H1 (cell line): ENCODE measurements around the gene CYP2W1. TPM values are rescaled to one million over a fixed set of nuclear protein-coding genes. Genes with fewer than 3 reads are reported as not detected.

ENCODE experiments used
- CEBPB ChIP-seq: IDR thresholded peaks from 2 replicates; pipeline ENCODE4 v1.6.1; 2012; ENCODE audit warnings: low read depth, low read length
- CTCF ChIP-seq, 3 experiments: IDR thresholded peaks; 1 replicate in 2 of 3; 2 replicates in 1 of 3; pipeline versions ENCODE4 v1.5.1 to v1.6.1; 2011; ENCODE audit warnings: low read length in 3 of 3, mild to moderate bottlenecking in 3 of 3, inconsistent platforms in 2 of 3, low read depth in 1 of 3, moderate library complexity in 1 of 3; ENCODE audit not compliant: insufficient read depth in 1 of 3; ENCODE audit errors: control extremely low read depth in 1 of 3
- FOSL1 ChIP-seq: IDR thresholded peaks from 2 replicates; pipeline ENCODE4 v1.6.1; 2011; ENCODE audit warnings: mild to moderate bottlenecking, low read depth, low read length, moderate library complexity; ENCODE audit not compliant: insufficient read depth
- polyA plus RNA-seq, 7 experiments: library from polyadenylated mRNA; depleted of rRNA in 3 of 7; stranded (reverse) in 5 of 7; unstranded in 2 of 7; fragments of >200 nt in 5 of 7; fragments of 200-250 nt in 2 of 7; gene quantifications; 1 replicate in 5 of 7; 2 replicates in 1 of 7; 4 replicates in 1 of 7; pipeline versions ENCODE4 v1.2.1 to v1.2.3, GENCODE V29; 2011 to 2013; ENCODE audit warnings: missing spikeins in 2 of 7, mixed read lengths in 2 of 7
- total RNA-seq: library from RNA; stranded (reverse); fragmentation: NEBNext Ultra II Directional; extraction: Animal tissue kit (Norgen Biotek cat#: 25700); gene quantifications from 2 replicates; pipeline ENCODE4 v1.2.1, GENCODE V29; 2021

CYP2W1 gene
- total and polyA plus RNA-seq, 2 of the 8 experiments (the other 6 are each of a cell fraction or from before 2014, with no cell fraction given), result not detected

GRCh38 chr7:1007901-1008300 is 24.9 kb downstream of the CYP2W1 start (continued):
- TF ChIP-seq CTCF (IDR thresholded peaks at IDR 0.05; ENCODE audit: control extremely low read depth in 1 of 3, insufficient read depth in 1 of 3, low read depth in 1 of 3, low read length in 3 of 3) (no peak), CEBPB (no peak), FOSL1 (no peak)
